ENCODE measurements around the gene BMAL1. TPM values are rescaled to one million over a fixed set of nuclear protein-coding genes. Genes with fewer than 3 reads are reported as not detected.

BMAL1 gene
- total and polyA plus RNA-seq, 3 experiments from 2014 or later = 25.2 to 29.4 (median 29.2) TPM

- POLR2A ChIA-PET = no interaction called here
- H3K27me3 Mint-ChIP-seq = no peaks in the 10 kb centered on the region
- peaks cover 0 to 11% (median 2%) of the 10 kb centered on the region in 3 donors for H3K36me3 Mint-ChIP-seq
- no peaks in the 10 kb centered on the region for H3K9me3 ChIP-seq (ENCODE audit: low read length)
- H3K36me3 ChIP-seq (ENCODE audit: insufficient read depth, low read length) = no peaks in the 10 kb centered on the region
- H3K27ac ChIP-seq (ENCODE audit: low read depth, low read length) = no peak overlapping the region
- H3K4me3 Mint-ChIP-seq = peak overlapping the region in 1 of 7 donors; percentile 8
- peaks cover 72% of the 10 kb centered on the region for H3K4me1 ChIP-seq (ENCODE audit: insufficient read depth, low read length)
- H3K27ac Mint-ChIP-seq = peak overlapping the region in 4 of 8 donors; percentile 6 to 49 (median 18)
- CTCF ChIA-PET = no interaction called here
- H3K4me1 Mint-ChIP-seq = peaks cover 0 to 46% (median 4%) of the 10 kb centered on the region in 3 donors
- H3K27me3 ChIP-seq (ENCODE audit: insufficient read depth, low read length, poor library complexity, severe bottlenecking) = no peaks in the 10 kb centered on the region
- no peaks in the 10 kb centered on the region for H3K9me3 Mint-ChIP-seq
- DNase-seq = no peak
- no peak overlapping the region for H3K4me3 ChIP-seq (ENCODE audit: low read length)
These were observed 27.2 kb downstream of the BMAL1 start for GRCh38 chr11:13304655-13305335.

- CTCF ChIA-PET = interaction anchor here (0.9 kb wide), 1 partner anchor 27 kb away, joined by 3 read pairs; no protein-coding TSS in a partner anchor
- Mint-ChIP-seq H3K27me3 (no peaks in the 10 kb centered on the region), H3K4me3 (no peak overlapping the region), H3K27ac (no peak overlapping the region), H3K4me1 (peaks cover 0 to 45% (median 43%) of the 10 kb centered on the region in 3 donors), H3K36me3 (peaks cover 5 to 44% (median 20%) of the 10 kb centered on the region in 3 donors), H3K9me3 (no peaks in the 10 kb centered on the region)
- Histone ChIP-seq H3K27me3 (ENCODE audit: insufficient read depth, low read length, poor library complexity, severe bottlenecking) (no peaks in the 10 kb centered on the region), H3K4me3 (ENCODE audit: low read length) (no peak overlapping the region), H3K4me1 (ENCODE audit: insufficient read depth, low read length) (peaks cover 66% of the 10 kb centered on the region), H3K27ac (ENCODE audit: low read depth, low read length) (no peak overlapping the region), H3K9me3 (ENCODE audit: low read length) (no peaks in the 10 kb centered on the region), H3K36me3 (ENCODE audit: insufficient read depth, low read length) (peaks cover 4% of the 10 kb centered on the region)
- no peak for DNase-seq
- POLR2A ChIA-PET = no interaction called here
These were observed 31.1 kb downstream of the BMAL1 start for GRCh38 chr11:13308704-13309103.

GRCh38 chr11:13309156-13309555, 31.6 kb downstream of the BMAL1 start:
- Histone ChIP-seq H3K4me3 (ENCODE audit: low read length) (no peak overlapping the region), H3K9me3 (ENCODE audit: low read length) (no peaks in the 10 kb centered on the region), H3K27ac (ENCODE audit: low read depth, low read length) (no peak overlapping the region), H3K36me3 (ENCODE audit: insufficient read depth, low read length) (peaks cover 4% of the 10 kb centered on the region), H3K4me1 (ENCODE audit: insufficient read depth, low read length) (peaks cover 66% of the 10 kb centered on the region), H3K27me3 (ENCODE audit: insufficient read depth, low read length, poor library complexity, severe bottlenecking) (no peaks in the 10 kb centered on the region)
- H3K4me3 Mint-ChIP-seq = no peak overlapping the region
- no peaks in the 10 kb centered on the region for H3K27me3 Mint-ChIP-seq
- peaks cover 0 to 47% (median 45%) of the 10 kb centered on the region in 3 donors for H3K4me1 Mint-ChIP-seq
- no peak overlapping the region for H3K27ac Mint-ChIP-seq
- H3K36me3 Mint-ChIP-seq = peaks cover 5 to 45% (median 22%) of the 10 kb centered on the region in 3 donors
- no peaks in the 10 kb centered on the region for H3K9me3 Mint-ChIP-seq
- POLR2A ChIA-PET = no interaction called here
- CTCF ChIA-PET = no interaction called here
- DNase-seq = no peak

GRCh38 chr11:13310443-13310842, 32.9 kb downstream of the BMAL1 start:
- no peak for DNase-seq
- Histone ChIP-seq H3K36me3 (ENCODE audit: insufficient read depth, low read length) (peaks cover 4% of the 10 kb centered on the region), H3K27me3 (ENCODE audit: insufficient read depth, low read length, poor library complexity, severe bottlenecking) (no peaks in the 10 kb centered on the region), H3K27ac (ENCODE audit: low read depth, low read length) (no peak overlapping the region), H3K4me3 (ENCODE audit: low read length) (no peak overlapping the region), H3K4me1 (ENCODE audit: insufficient read depth, low read length) (peaks cover 65% of the 10 kb centered on the region), H3K9me3 (ENCODE audit: low read length) (no peaks in the 10 kb centered on the region)
- peak overlapping the region in 4 of 8 donors; percentile 18 to 66 (median 47) for H3K27ac Mint-ChIP-seq
- H3K36me3 Mint-ChIP-seq = peaks cover 5 to 54% (median 22%) of the 10 kb centered on the region in 3 donors
- H3K27me3 Mint-ChIP-seq = no peaks in the 10 kb centered on the region
- CTCF ChIA-PET = interaction anchor here (0.9 kb wide), 1 partner anchor 33 kb away, joined by 4 read pairs; no protein-coding TSS in a partner anchor
- H3K4me3 Mint-ChIP-seq = no peak overlapping the region
- POLR2A ChIA-PET = no interaction called here
- no peaks in the 10 kb centered on the region for H3K9me3 Mint-ChIP-seq
- H3K4me1 Mint-ChIP-seq = peaks cover 0 to 60% (median 54%) of the 10 kb centered on the region in 3 donors

GRCh38 chr11:13311570-13311969, 34.0 kb downstream of the BMAL1 start:
- Histone ChIP-seq H3K9me3 (ENCODE audit: low read length) (no peaks in the 10 kb centered on the region), H3K27ac (ENCODE audit: low read depth, low read length) (no peak overlapping the region), H3K27me3 (ENCODE audit: insufficient read depth, low read length, poor library complexity, severe bottlenecking) (no peaks in the 10 kb centered on the region), H3K4me1 (ENCODE audit: insufficient read depth, low read length) (peaks cover 63% of the 10 kb centered on the region), H3K36me3 (ENCODE audit: insufficient read depth, low read length) (peaks cover 4% of the 10 kb centered on the region), H3K4me3 (ENCODE audit: low read length) (no peak overlapping the region)
- CTCF ChIA-PET = no interaction called here
- H3K27ac Mint-ChIP-seq = peak overlapping the region in 5 of 8 donors; percentile 0 to 77 (median 36)
- POLR2A ChIA-PET = no interaction called here
- peak overlapping the region in 2 of 7 donors; percentile 5 to 37 for H3K4me3 Mint-ChIP-seq
- peaks cover 5 to 62% (median 24%) of the 10 kb centered on the region in 3 donors for H3K36me3 Mint-ChIP-seq
- H3K4me1 Mint-ChIP-seq = peaks cover 0 to 72% (median 65%) of the 10 kb centered on the region in 3 donors
- H3K9me3 Mint-ChIP-seq = no peaks in the 10 kb centered on the region
- no peaks in the 10 kb centered on the region for H3K27me3 Mint-ChIP-seq
- no peak for DNase-seq

GRCh38 chr11:13313005-13313819, 35.6 kb downstream of the BMAL1 start:
- no peaks in the 10 kb centered on the region for H3K27me3 ChIP-seq (ENCODE audit: insufficient read depth, low read length, poor library complexity, severe bottlenecking)
- Mint-ChIP-seq H3K4me1 (peaks cover 0 to 88% (median 81%) of the 10 kb centered on the region in 3 donors), H3K4me3 (peak overlapping the region in 2 of 7 donors; percentile 15 to 45), H3K36me3 (peaks cover 5 to 62% (median 24%) of the 10 kb centered on the region in 3 donors), H3K27ac (peak overlapping the region in 6 of 8 donors; percentile 9 to 68 (median 61)), H3K27me3 (no peaks in the 10 kb centered on the region), H3K9me3 (no peaks in the 10 kb centered on the region)
- no peak overlapping the region for H3K27ac ChIP-seq (ENCODE audit: low read depth, low read length)
- ChIA-PET POLR2A (no interaction called here), CTCF (interaction anchor here (1.4 kb wide), 1 partner anchor 22 kb away, joined by 9 read pairs; no protein-coding TSS in a partner anchor)
- peaks cover 61% of the 10 kb centered on the region for H3K4me1 ChIP-seq (ENCODE audit: insufficient read depth, low read length)
- DNase-seq = no peak
- no peaks in the 10 kb centered on the region for H3K9me3 ChIP-seq (ENCODE audit: low read length)
- H3K36me3 ChIP-seq (ENCODE audit: insufficient read depth, low read length) = peaks cover 4% of the 10 kb centered on the region
- H3K4me3 ChIP-seq (ENCODE audit: low read length) = no peak overlapping the region

GRCh38 chr11:13314676-13315394, 37.2 kb downstream of the BMAL1 start:
- H3K4me1 Mint-ChIP-seq = peaks cover 3 to 98% (median 89%) of the 10 kb centered on the region in 3 donors

More at GRCh38 chr11:13314676-13315394, 37.2 kb downstream of the BMAL1 start:
- no peak overlapping the region for H3K27ac ChIP-seq (ENCODE audit: low read depth, low read length)
- CTCF ChIA-PET = interaction anchor here (1.6 to 2.6 kb wide), 2 partner anchors 21 to 28 kb away, joined by 4 to 11 read pairs; no protein-coding TSS in a partner anchor
- POLR2A ChIA-PET = no interaction called here
- H3K27me3 Mint-ChIP-seq = no peaks in the 10 kb centered on the region
- H3K27ac Mint-ChIP-seq = peak overlapping the region in 5 of 8 donors; percentile 22 to 60 (median 35)
- H3K4me3 ChIP-seq (ENCODE audit: low read length) = no peak overlapping the region
- H3K9me3 ChIP-seq (ENCODE audit: low read length) = no peaks in the 10 kb centered on the region
- peaks cover 4% of the 10 kb centered on the region for H3K36me3 ChIP-seq (ENCODE audit: insufficient read depth, low read length)
- peaks cover 69% of the 10 kb centered on the region for H3K4me1 ChIP-seq (ENCODE audit: insufficient read depth, low read length)
- H3K36me3 Mint-ChIP-seq = peaks cover 5 to 58% (median 24%) of the 10 kb centered on the region in 3 donors
- H3K27me3 ChIP-seq (ENCODE audit: insufficient read depth, low read length, poor library complexity, severe bottlenecking) = no peaks in the 10 kb centered on the region
- H3K9me3 Mint-ChIP-seq = no peaks in the 10 kb centered on the region
- DNase-seq = no peak
- peak overlapping the region in 3 of 7 donors; percentile 16 to 41 (median 27) for H3K4me3 Mint-ChIP-seq
